HG02884 (cell line): Measurements from ENCODE around the gene COL9A2.
"Not testable (repeated sequence)": the region's sequence is repeated elsewhere in the genome, so short reads cannot be mapped to it uniquely, and the experiment has no call there.

Experiments
- ATAC-seq: cut with Tn5 transposase; IDR thresholded peaks from one replicate; pipeline ENCODE4 v1.9.1; 2021; ENCODE audit warnings: mild to moderate bottlenecking, moderate library complexity; ENCODE audit not compliant: unreplicated experiment

Gene COL9A2

DNA sequence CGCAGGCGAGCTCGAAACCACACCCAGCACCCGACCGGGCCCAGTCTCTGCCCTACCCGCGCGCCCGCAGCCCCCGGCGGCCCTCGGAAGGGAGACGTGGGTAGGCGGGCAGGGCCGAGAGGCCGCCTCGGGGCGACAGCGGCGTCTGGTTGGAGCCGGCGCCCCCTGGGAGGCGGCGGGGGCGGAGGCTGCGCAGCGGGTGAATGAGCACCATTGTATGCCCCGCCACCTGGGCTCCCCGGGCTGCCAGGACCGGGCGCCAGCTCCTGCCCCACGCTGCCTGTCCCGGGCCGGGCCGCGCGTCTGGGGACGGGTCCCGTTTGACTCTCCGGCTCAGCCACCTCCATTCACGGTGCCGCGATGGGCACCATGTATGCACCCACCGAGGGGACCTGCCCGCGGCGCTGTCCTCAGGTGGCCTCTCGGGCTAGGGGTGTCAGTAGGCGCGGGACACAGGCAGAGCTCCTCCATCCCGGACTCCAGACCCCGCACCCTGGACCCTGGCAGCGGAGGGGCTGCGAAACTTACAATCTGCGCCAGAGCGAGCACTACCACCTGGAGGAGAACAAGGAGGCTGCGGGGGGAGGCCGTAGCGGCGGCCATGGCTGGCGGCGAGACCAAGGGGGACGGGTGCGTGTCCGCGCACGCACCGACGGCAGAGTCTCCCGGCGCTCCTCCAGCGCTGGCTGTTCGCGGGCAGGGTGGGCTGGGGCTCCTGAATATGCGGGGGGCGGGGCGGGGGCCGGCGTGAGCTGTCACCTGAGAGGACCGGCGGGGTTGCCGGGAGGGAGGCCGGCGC, at the start of gene COL9A2:
Gene COL9A2 (minus strand): TSS at position 692 of the 799 bp plus-strand sequence. CDS start 89 bp downstream, at position 603.
- no peak for ATAC-seq

DNA sequence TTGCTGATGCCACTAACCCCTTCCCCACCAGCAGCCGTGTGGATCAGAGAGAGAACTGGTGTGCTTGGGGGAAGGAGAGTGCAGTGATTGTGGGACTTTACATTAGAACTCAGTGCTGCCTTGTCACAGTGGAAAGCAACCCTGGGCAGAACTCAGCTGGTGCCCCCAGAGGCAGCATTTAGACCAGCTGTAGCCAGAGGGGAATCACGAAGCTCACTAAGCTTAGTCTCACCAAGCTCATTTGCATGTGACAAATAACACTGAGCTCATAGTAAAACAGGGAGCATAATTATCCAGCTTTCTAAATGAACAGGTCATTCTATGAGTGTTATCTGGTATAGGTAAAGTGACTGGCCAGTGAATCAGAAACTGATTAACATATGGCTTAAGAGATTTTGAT, 46.6 kb upstream of the COL9A2 start:
- ATAC-seq: peak; percentile 63

DNA sequence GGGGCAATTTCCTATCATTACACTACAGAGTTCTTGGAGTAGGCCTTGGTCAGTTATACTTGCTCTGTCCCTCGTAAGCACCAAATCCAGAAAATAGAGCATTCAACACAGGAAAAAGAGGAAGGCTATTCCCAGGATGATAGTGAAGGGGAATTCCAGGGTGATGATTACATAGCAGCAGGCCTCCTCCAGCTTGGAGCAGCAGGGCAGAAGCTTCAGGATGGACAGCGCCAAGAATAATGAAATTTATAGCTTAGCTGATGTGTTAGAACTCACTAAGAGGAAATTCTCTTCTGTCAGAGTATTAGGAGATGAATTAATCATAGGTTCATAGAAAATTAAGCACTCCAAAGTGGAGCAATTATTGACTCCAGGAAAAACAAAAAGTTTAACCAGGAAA, 45.6 kb upstream of the COL9A2 start:
- ATAC-seq: no peak

DNA sequence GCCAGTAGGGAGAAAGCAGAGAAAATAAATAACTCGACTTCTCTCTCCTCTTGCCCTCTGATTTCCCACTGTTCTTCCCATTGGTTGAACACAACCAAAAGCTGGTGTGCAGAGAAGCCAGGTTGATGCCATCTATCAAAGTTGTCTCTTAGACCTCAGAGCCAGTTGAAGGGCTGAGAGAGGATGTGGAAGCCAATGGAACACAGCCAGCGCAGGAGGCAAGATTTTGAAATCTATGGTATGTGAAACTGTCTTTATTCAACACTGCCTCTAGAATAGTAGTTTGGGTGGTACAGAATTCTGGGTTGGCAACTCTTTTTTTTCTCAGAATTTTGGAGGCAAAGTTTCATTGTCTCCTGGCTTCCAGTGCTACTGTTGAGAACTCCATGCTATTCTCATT, 45.1 kb upstream of the COL9A2 start:
- no peak for ATAC-seq

DNA sequence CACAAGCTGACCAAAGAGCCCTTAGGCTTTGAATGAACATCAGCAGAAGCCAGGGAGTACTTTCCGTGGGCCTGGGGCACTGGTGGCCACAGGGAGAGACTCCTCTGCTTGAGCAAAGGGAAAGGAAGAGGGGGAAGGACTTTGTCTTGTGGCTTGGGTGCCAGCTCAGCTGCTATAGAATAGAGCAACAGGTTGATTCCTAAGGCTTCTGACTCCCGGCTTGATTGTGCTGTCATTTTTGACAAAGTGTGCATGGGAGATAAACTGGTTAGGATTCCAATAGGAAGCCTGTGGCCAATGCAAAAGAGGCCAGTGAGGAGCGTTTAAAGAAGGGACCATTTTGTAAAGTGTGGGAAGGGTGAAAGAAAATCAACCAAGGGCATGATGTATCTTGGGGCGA, 44.6 kb upstream of the COL9A2 start:
- ATAC-seq: no peak

DNA sequence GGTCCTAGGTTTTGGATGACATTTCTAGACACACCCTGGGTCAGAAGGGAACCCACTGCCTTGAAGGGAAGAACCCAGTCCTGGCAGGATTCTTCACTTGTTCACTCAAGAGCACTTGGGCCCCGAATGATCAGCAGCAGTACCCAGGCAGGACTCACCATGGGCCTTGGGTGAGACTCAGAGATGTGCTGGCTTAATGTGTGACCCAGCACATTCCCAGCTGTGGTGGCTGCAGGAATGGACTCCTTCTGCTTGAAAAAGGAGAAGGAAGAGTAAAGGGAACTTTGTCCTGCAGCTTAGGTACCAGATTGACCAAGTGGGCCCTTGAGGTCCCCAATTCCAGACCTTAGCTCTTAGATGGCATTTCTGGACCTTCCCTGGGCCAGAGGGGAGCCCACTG, 44.1 kb upstream of the COL9A2 start:
- no peak for ATAC-seq

DNA sequence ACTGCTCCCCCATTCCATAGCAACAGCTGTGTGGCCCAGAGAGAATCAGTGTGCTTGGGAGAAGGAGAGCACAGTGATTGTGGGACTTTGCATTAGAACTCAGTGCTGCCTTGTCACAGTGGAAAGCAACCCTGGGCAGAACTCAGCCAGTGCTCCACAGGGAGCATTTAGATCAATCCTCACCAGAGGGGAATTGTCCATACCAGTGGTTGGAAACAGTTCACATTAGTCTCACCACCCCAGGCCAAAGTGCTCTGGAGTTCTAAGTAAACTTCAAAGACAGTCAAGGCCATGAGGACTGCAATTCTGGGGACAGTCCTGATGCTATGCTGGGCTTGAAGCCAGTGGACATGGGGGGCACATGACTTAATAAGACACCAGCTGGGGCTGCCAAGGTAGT, 43.5 kb upstream of the COL9A2 start:
- no peak for ATAC-seq

DNA sequence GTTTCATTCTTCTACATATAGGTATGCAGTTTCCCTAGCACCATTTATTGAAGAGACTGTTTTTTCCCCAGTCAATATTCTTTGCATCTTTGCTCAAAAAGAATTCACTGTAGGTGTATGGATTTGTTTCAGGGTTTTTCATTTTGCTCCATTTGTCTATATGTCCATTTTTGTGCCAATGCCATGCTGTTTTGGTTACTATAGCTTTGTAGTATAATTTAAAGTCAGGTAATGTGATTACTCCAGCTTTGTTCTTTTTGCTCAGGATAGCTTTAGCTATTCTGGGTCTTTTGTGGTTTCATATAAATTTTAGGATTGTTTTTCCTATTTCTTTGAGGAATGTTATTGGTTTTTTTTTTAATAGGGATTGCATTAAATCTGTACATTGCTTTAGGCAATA, 40.5 kb upstream of the COL9A2 start:
- ATAC-seq: no peak

DNA sequence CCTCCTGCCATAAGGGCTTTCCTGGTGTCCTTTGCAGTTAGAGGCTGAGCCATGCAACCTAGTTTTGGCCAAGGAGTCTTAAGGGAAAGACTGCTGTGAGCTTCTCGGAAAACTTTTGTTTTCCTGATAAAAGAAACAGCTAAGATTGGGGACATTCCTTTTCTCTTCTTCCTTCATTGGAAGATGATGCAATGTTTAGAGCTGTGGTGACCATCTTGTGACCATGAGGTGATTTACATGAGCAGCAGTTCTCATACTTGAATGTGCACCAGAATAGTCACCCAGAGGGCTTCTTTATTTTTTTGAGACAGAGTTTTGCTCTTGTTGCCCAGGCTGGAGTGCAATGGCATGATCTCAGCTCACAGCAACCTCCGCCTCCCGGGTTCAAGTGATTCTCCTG, 36.0 kb upstream of the COL9A2 start:
- ATAC-seq: no peak

DNA sequence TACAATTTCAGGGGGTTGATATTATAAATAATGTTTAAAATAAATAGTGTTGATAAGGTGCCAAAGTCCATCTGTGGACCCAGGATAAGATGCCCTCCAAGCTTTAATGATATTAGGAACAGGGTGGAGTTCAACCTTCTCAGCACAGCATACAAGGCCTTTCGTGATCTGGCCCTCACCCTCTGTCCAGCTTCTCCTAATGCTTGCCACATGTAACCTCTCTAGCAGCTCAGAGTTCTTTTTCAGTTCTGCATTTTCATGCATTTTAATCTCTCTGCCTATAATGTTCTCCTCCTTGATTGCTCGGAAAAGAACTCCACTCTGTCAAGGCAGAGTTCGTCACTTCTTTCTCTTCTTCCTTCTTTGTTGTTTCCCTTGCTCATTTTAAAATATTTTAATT, 35.0 kb upstream of the COL9A2 start:
- ATAC-seq: no peak

DNA sequence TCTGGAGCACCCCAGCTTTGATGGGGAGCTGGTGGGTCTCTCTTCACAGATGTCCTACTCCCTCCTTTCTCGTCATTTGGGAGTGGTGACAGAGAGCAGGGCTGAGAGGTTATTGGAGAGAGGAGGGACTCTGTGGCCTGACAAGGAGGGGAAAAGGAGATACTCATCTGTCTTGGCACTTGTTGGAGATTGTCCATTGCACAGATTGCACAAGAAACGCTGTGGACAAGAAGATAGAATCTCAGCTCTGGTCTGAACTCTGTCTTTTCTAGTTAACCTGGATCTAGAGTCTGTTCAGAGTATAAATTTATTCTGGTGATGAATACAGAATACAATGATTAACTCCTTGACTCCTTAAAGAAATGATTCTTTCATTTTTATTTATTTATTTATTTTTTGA, 34.0 kb upstream of the COL9A2 start:
- ATAC-seq: no peak

DNA sequence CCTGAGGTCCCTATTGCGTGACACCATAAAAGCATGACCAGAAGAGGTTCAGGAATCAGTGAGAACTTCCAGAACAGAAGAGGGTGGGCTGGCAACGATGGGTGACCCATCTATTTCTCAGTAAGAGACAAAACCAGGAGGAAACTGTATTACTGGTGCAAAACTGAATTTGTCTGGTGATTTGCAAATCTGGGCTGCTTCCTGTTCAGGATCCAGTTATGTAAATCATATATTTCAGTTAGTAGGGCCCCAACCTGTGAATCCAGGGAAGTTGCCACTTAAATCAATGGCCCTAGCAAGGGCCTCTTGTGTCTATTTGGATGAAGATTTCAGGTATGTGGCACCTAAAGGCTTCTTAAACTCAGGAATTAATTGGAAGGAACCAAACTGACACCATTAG, 33.3 kb upstream of the COL9A2 start:
- no peak for ATAC-seq

DNA sequence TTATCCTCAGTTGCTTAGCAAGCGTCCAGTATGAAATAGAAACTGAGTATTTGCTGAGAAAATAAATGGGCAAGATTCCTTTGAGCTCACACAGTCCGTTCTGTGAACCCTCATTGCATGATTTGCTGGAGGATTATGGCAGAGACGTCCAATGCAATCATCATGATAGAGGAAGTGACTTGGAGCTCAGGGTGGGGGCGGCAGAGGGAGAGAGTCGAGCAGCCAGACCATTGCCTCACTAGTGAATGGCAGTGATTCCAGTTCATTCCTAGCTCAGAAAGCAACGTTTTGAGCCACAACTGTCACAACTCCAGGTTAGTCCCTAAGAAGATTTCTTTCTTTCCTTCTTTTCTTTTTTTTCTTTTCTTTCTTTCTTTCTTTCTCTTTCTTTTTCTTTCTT, 27.5 kb upstream of the COL9A2 start:
- ATAC-seq: no peak

DNA sequence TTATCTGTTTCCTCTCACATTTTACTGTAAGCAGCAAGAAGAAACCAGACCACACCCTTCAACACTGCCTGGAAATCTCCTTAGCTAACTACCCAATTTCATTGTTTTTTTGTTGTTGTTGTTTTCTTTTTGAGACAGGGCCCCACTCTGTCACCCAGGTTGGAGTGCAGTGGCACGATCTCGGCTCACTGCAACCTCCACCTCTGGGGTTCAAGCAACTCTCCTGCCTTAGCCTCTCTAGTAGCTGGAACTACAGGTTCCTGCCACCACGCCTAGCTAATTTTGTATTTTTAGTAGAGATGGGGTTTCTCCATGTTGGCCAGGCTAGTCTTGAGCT, 25.3 kb upstream of the COL9A2 start:
- ATAC-seq: not testable (repeated sequence)

DNA sequence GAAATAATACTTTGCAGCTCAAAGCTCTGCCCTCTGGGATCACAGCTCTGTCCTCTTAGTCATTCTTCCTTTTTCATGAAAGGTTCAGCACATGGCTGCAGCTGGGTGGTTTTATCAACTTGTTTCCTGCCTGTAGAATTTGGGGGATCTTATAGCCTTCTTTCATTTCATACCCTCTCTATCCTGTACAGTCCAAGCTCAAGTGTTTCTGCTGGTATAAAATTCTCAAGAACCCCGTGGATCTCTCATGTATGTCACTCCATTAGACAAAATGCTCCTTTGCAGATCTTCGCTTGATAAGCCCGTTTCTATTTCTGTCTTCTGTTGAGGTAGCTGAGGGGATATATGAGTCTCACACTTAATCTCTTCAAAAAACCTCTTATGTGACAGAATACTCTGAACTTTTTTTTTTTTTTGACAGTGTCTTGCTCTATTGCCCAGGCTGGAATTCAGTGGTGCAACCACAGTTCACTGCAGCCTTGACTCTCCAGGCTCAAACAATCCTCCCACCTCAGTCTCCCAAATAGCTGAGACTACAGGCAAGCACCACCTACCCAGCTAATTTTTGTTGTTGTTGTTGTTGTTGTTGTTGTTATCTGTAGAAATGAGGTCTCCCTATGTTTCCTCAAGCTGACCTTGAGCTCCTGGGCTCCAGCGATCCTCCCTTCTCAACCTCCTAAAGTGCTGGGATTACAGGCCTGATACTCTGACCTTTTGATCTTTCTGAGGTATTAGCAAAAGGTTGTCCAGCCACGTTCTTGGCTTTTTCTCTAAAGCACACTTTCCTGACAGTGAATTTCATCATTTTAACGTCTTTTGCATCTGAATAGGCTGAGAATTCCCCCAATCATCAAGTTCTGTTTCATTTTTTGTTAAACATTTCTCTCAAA, 24.6 kb upstream of the COL9A2 start:
- ATAC-seq: no peak

DNA sequence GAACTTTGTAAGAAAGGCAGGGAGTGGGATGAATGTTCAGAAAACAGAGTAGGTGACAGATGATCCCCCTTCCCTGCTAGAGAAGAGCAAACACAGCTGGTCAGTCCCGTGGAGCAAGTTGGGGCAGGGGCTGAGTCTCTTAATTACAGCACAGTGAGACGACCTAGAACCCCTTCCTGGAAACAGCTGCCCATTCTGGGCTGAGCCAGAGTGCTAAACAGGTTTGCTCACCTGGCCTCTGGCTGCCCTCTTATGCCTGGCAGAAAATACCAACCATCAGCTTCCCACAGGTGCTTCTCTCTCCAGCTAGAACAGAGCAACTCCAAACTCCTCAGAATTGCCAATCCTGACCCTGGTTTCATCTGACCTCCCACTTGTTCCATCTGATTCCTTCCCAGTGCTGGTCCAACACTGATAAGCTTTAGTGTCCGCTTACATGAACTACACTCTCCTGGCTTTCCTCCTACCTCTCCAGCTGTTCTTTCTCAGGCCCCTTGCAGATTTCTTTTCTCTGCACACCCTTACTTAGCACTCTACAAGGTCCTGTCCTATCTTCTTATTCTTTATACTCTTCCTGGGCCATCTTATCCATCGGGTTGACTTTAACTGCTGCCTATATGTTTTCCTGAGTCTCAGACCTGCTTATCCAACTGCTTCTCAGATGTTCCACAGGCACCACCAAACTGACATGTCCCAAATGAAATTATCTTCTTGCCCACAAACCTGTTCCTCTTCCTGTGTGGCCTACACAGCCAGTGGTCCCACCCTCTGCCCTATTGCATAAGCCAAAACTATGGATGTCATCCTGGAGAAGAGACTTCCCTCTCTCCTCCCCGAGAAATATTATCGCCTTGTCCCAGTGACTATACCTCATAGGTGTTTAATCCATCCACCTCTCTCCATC, 22.6 kb upstream of the COL9A2 start:
- ATAC-seq: no peak

DNA sequence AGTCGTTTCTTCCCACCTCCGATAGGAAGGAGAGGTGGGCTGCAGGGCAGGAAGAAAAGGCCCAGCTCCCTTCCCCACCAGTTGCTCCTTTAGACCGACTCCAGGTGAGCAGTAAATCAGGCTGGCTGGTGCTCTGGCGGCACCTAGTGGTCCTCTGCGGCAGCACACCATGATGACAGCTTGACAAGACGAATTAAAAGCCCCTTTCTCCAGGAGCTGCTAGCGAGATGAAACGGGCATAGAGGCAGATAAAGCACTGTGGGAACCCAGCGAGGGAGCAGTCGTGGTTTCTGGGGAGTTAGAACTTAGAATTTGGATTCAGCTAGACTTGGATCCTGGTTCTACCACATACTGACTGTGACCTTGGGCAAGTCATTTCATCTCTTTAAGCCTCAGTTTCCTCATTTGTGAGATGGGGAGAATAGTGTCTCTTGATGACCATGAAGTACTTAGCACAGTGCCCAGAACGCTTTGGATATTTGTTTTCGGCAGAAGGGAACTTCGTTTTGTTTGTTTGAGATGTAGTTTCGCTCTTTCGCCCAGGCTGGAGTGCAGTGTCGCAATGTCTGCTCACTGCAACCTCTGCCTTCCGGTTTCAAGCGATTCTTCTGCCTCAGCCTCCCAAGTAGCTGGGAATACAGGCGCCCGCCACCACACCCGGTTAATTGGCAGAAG, 21.8 kb upstream of the COL9A2 start:
- ATAC-seq: no peak

DNA sequence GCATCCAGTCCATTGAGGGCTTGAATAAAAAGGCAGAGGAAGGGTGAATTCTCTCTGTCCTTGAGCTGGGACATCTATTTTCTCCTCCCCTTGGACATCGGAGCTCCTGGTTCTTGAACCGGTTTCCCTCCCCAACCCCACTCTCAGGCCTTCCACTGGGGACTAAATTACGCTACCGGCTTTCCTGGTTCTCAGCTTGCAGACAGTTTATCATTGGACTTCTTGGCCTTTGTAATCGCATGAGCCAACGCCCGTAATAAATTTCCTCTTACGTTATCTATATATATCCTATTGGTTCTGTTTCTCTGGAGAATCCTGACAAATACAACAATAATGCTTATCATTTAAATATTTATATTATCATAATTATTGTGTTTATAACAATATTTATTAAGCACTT, 20.4 kb upstream of the COL9A2 start:
- ATAC-seq: no peak

DNA sequence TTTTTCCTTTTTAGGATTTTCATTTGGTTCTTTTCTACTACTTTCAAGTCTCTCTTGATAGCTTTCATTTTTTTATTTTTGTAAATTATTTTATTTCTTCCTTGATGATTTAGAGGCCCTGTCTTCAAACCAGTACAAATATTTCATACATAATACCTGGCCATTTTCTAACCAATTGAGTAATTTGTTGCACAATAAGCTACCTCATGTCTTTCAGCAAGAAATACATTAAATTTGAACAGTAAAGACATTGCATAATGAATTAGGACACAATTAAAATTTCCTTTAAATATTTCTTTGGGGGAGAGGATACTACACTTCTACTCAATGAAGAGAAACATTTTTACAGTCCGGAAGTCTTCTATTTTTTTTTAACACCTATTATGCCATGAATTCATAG, 15.6 kb upstream of the COL9A2 start:
- ATAC-seq: no peak

DNA sequence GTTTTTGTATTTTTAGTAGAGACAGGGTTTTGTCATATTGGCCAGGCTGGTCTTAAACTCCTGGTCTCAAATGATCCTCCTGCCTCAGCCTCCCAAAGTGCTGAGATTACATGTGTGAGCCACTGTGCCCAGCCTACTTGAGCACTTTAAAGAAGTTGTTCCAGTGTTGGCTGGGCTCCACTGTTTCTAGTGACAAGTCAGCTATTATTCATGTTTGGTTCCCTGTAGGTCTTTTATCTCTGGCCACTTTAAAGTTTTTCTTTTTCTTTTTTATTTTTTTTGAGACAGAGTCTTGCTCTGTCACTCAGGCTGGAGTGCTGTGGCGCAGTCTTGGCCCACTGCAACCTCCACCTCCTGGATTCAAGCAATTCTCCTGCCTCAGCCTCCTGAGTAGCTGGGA, 14.3 kb upstream of the COL9A2 start:
- not testable (repeated sequence) for ATAC-seq
